HFF-Myc (cell line): ENCODE results near the gene ATAD2B.

ENCODE experiments used
- DNase-seq: peaks from one replicate; pipeline ENCODE4 v3.0.0-alpha.2; 2011; ENCODE audit warnings: low read depth; ENCODE audit errors: extremely low read depth
- H3K4me3 ChIP-seq: replicated peaks from 2 replicates; pipeline ENCODE4 v1.5.1; 2011; ENCODE audit warnings: low read depth, mild to moderate bottlenecking, control low read depth, low read length
- CTCF ChIP-seq: IDR thresholded peaks from 2 replicates; pipeline ENCODE4 v1.5.1; 2012; ENCODE audit warnings: mild to moderate bottlenecking, low read depth, low read length, control low read depth; ENCODE audit errors: missing control alignments

The ATAD2B gene

DNA sequence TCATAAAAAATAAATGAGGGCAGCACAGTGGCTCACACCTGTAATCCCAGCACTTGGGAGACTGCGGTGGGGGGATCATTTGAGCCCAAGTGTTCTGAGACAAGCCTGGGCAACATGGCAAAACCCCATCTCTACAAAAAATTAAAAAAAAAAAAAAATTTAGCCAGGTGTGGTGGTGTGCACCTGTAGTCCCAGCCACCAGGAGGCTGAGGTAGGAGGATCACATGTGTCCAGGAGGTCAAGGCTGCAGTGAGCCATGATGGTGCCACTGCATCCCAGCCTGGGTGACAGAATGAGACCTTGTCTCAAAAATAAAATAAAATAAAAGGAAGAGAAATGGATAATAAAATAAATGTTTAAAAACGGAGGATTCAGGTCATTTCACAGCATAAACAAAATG, 113.5 kb downstream of the ATAD2B start:
- TF ChIP-seq CTCF, result no peak
- no peak for DNase-seq
- no peak overlapping the region for H3K4me3 ChIP-seq

DNA sequence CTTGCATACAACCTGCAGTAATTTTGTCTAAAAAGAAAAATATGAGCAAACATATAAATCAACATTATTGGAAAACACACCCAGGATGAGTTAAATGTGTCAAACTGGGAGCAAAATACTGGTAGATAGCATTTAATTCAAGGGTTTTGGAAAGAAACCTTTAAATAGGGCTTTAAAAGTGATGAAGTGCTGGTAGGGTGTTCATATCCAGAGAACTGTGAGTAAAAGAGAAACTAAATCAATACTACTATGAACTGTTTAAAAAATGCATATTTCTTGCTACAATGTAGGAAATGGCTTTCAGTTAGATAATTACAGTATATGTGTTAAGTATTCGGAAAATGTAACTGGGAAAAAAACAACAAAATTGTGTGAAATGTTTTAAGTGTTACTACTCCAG, 117.8 kb downstream of the ATAD2B start:
- no peak for DNase-seq
- TF ChIP-seq CTCF, result no peak
- no peak overlapping the region for H3K4me3 ChIP-seq

DNA sequence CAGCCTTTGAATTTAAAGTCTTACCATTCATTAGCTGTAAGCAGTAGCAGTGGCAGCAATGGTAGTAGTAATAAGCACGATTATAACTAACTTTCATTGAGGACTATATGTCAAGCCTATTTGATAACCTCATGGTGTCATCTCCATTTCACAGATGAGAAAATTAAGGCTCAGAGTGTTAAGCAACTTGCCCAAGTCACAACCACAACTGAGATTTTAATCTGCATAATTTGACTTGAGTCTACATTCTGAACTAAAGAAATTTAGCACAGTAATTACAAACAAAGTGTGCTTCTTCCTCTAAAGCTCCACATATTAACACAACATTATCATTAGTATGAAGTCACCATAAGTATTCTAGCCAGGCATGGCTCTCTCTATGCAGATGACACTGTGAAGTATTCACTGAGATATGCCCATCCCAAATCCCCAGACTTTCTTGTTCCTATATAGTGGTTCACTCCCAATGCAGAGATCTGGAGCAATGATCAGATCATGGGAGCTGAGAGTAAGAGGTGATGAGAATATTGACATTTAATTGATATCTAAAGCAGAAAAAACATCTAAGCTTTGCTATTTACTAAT, 120.2 kb downstream of the ATAD2B start:
- H3K4me3 ChIP-seq, result no peak overlapping the region
- no peak for TF ChIP-seq CTCF
- DNase-seq, result no peak

GRCh38 chr2:23806201-23806600, 120.7 kb downstream of the ATAD2B start:
- TF ChIP-seq CTCF, result no peak
- H3K4me3 ChIP-seq, result no peak overlapping the region
- no peak for DNase-seq

DNA sequence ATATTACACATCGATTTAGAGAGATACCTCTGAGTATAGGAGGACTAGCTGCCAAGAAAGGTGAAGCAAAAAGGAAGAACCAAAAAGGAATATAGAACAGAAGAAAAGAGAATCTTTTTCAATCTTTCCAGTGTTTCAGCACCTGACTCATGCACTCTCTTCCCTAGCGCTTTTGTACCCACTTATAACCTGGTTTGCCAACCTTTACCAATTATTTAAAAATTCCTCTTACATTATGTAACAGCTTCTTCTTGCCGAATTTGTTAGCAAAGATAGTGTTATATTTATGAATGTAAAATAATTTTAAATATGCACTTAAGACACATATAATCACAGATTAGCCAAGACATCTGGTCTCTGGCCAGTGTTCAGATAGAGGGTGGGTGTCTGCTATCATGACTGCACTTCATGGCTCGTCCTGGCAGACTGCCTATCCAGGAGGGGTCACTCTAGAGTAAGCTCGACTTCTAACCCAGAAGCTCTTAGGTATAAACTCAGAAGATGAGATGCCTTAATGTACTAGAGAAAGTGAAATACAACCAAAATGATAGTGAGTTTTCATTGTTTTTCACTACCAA, 122.9 kb downstream of the ATAD2B start:
- DNase-seq, result peak; percentile 4

DNA sequence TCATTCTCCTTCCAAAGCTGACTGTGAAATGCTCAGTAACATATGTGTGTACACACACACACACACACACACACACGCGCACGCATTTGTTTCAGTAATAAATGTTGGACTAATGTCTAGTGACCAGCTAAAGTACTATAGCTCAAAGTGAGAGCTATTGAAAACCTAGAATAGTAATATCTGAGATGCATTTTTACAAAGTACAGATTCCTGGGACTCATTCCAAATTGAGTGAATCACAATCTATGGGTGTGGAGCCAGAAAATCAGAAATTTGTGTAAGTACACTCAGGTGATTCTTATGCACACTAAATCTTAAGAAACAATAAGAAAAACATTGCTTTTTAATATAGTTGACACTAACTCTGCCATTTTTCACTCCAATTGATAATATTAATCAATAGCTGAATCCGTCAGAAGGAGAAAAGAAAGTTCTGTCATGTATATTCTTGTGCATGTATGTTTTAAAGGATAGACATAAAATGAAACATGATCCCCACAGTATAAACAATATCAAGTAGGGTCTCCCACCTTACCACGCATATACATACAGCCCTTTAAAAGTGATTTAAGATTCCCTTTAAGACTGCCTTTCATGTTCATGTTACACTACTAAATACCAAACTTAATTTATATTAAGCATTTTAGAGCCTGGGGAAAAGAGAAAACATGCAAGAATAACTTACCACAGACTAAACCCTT, 123.5 kb downstream of the ATAD2B start:
- TF ChIP-seq CTCF, result no peak
- H3K4me3 ChIP-seq, result no peak overlapping the region
- peak; percentile 10 for DNase-seq

More for the DNA sequence above, 122.9 kb downstream of the ATAD2B start:
- TF ChIP-seq CTCF, result peak; percentile 52
- H3K4me3 ChIP-seq, result no peak overlapping the region
